Breast epithelium (tissue), 4 donors: ENCODE data around the gene ANO7. TPM values are rescaled to one million over a fixed set of nuclear protein-coding genes. Genes with fewer than 3 reads are reported as not detected.

Experiments used
- DNase-seq, 2 donors: peaks; one replicate each; pipeline ENCODE4 v3.0.0-alpha.2; 2019; ENCODE audit warnings: low spot score in 2 of 2
- H3K27ac ChIP-seq, 2 donors: fragments of 200-600 bp; sonication (generic) in 1 of 2; one replicate each; pipeline ENCODE4 v1.5.1; 2016 to 2019; ENCODE audit warnings: mild to moderate bottlenecking in 1 of 2
- H3K27me3 ChIP-seq, 2 donors: fragments of 200-600 bp; sonication (generic) in 1 of 2; one replicate each; pipeline versions ENCODE4 v1.5.1 to v1.6.0; 2017 to 2019; ENCODE audit warnings: control low read depth in 1 of 2, mild to moderate bottlenecking in 1 of 2
- H3K36me3 ChIP-seq: fragments of 200-600 bp; one replicate; pipeline ENCODE4 v1.5.1; 2019
- H3K4me1 ChIP-seq, 2 donors: fragments of 200-600 bp; sonication (generic); one replicate each; pipeline ENCODE4 v1.5.1; 2016 to 2019; ENCODE audit warnings: control low read depth in 1 of 2
- H3K4me3 ChIP-seq, 3 donors: fragments of 200-600 bp; sonication (generic); 1 replicate in 2 of 3; 2 replicates in 1 of 3; pipeline ENCODE4 v1.5.1; 2016 to 2019; ENCODE audit warnings: mild to moderate bottlenecking in 3 of 3, moderate library complexity in 2 of 3
- H3K9me3 ChIP-seq, 2 donors: fragments of 200-600 bp; sonication (generic) in 1 of 2; one replicate each; pipeline ENCODE4 v1.5.1; 2016 to 2019; ENCODE audit warnings: control low read depth in 1 of 2
- POLR2A ChIP-seq: fragments of 450-650 bp; IDR thresholded peaks from one replicate; pipeline ENCODE4 v1.6.1; 2016; ENCODE audit warnings: antibody characterized with exemption, mild to moderate bottlenecking, moderate library complexity
- POLR2AphosphoS5 ChIP-seq, 3 donors: sonication (generic); formaldehyde crosslinking; IDR thresholded peaks; one replicate each; pipeline ENCODE4 v1.6.1; 2017; ENCODE audit warnings: antibody characterized with exemption in 3 of 3
- intact Hi-C: fragments of 100-400 bp; cut with DNase I; formaldehyde crosslinking; loops from one replicate; pipeline ENCODE4 v1.15.1; 2023; ENCODE audit warnings: low total_unique reads
- total RNA-seq, 3 donors: library from RNA; depleted of rRNA; stranded (reverse); fragments of >200 nt; gene quantifications; one replicate each; pipeline ENCODE4 v1.1.0, GENCODE V29; 2016
- TF ChIP-seq, protein P1 (sequence below), 3 donors: fragments of 450-650 bp; IDR thresholded peaks; one replicate each; pipeline ENCODE4 v1.5.1; 2016 to 2017; ENCODE audit warnings: antibody characterized with exemption in 3 of 3, mild to moderate bottlenecking in 3 of 3, moderate library complexity in 3 of 3

The ANO7 gene
- total RNA-seq, 3 donors from 2014 or later = 0.98 to 1.6 TPM; not detected in 1

DNA sequence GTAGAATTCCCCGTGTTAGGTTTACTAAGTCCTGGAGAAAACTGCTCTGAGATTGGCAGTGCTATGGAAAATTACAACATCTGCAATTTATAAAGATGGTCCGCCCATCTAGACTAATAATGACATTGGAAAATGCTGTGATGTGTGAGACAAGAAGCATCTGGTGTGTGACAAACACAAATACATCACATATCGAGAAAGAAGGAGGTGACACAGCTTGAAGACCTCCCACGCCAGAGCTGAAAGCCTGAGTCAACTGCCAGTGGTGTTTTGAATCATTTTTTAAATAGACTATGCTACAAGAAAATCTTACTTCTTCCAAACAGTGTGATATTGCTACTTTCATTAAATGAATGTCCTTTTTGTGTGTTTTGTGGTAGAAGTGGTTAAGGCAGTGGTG lies 8.6 kb upstream of the ANO7 start:
- H3K9me3 ChIP-seq = no peaks in the 10 kb centered on the region
- TF ChIP-seq, protein P1, sequence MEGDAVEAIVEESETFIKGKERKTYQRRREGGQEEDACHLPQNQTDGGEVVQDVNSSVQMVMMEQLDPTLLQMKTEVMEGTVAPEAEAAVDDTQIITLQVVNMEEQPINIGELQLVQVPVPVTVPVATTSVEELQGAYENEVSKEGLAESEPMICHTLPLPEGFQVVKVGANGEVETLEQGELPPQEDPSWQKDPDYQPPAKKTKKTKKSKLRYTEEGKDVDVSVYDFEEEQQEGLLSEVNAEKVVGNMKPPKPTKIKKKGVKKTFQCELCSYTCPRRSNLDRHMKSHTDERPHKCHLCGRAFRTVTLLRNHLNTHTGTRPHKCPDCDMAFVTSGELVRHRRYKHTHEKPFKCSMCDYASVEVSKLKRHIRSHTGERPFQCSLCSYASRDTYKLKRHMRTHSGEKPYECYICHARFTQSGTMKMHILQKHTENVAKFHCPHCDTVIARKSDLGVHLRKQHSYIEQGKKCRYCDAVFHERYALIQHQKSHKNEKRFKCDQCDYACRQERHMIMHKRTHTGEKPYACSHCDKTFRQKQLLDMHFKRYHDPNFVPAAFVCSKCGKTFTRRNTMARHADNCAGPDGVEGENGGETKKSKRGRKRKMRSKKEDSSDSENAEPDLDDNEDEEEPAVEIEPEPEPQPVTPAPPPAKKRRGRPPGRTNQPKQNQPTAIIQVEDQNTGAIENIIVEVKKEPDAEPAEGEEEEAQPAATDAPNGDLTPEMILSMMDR (IDR thresholded peaks at IDR 0.05) = no peak
- no peak for TF ChIP-seq POLR2A
- TF ChIP-seq POLR2AphosphoS5 (IDR thresholded peaks at IDR 0.05) = no peak
- no peak for DNase-seq
- intact Hi-C loops = no loop called here
- no peaks in the 10 kb centered on the region for H3K4me1 ChIP-seq
- no peak overlapping the region for H3K27ac ChIP-seq
- no peaks in the 10 kb centered on the region for H3K27me3 ChIP-seq
- peaks cover 3% of the 10 kb centered on the region for H3K36me3 ChIP-seq
- no peak overlapping the region for H3K4me3 ChIP-seq

DNA sequence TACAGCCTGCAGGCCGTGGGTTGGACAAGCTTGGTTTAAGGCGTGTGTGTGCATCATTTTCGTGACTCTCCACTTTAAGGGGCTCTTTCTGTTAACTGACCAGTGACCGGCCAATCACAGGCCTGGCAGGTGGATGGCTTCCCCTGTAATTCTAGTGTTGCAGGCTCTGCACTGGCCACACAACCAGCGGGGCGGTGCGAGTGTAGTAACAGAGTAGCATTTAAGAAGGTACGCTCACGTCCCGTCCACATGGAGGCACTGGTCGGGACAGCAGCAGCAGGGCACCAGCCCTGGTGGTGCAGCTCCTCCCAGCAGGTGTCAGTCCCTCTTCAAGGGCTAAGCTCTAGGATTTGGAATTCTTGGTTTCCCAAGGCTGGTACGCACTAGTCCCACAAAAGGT lies 8.0 kb upstream of the ANO7 start:
- no peaks in the 10 kb centered on the region for H3K4me1 ChIP-seq
- no peak overlapping the region for H3K4me3 ChIP-seq
- H3K36me3 ChIP-seq = peaks cover 3% of the 10 kb centered on the region
- TF ChIP-seq POLR2AphosphoS5 (IDR thresholded peaks at IDR 0.05) (no peak), POLR2A (no peak)
- TF ChIP-seq, protein P1 (IDR thresholded peaks at IDR 0.05) = no peak
- H3K27me3 ChIP-seq = no peaks in the 10 kb centered on the region
- no peak for DNase-seq
- intact Hi-C loops = no loop called here
- no peak overlapping the region for H3K27ac ChIP-seq
- H3K9me3 ChIP-seq = no peaks in the 10 kb centered on the region

DNA sequence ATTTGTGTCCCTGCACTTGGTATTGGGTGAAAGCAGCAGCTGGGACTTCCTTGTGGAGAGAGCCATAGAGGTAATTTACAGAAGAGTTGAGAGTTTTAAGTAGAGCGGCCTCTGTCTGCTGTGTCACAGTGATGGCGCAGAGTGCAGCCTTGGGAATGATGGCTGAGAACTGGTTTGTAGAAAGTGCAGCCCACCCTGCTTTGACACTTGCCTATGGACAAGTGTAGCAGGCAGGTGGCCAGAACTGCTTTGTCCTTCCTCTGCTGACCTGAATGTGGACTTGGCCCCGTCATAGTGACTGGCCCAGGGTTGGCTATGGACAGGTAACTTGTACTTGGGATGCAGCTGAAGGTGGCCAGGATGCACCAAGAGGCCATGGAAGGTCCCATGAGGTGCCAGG lies 6.4 kb upstream of the ANO7 start:
- DNase-seq = no peak
- Histone ChIP-seq H3K36me3 (peaks cover 3% of the 10 kb centered on the region), H3K9me3 (no peaks in the 10 kb centered on the region), H3K4me3 (no peak overlapping the region), H3K27ac (no peak overlapping the region), H3K4me1 (no peaks in the 10 kb centered on the region), H3K27me3 (no peaks in the 10 kb centered on the region)
- TF ChIP-seq, protein P1 (IDR thresholded peaks at IDR 0.05) = no peak
- TF ChIP-seq POLR2AphosphoS5 (IDR thresholded peaks at IDR 0.05) (no peak), POLR2A (no peak)
- intact Hi-C loops = no loop called here

DNA sequence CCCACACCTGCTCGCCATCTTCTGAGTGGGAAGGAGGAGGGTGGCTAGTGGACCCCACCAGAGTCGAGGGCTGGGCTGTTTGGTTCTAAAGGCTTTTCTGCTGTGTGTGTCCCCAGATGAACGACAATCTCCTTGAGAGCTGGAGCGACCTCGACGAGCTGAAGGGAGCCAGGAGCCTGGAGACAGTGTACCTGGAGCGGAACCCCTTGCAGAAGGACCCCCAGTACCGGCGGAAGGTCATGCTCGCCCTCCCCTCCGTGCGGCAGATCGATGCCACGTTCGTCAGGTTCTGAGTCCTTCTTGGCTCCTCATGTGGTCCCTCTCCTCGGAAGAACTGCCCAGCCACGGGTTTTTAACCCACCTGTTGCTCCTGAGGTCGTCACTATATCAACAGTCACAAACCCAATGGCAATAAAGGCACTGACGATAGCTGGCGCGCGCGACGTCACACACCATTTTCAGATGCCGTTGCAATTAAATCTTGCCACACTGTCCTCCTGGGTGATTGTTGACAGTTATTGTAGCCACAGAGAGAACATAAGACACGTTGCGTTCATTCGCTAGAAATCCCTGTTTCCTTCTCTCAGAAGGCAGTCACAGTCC lies 5.8 kb upstream of the ANO7 start:
- no peaks in the 10 kb centered on the region for H3K4me1 ChIP-seq
- H3K4me3 ChIP-seq = no peak overlapping the region
- H3K36me3 ChIP-seq = peaks cover 3% of the 10 kb centered on the region
- intact Hi-C loops = no loop called here
- H3K27ac ChIP-seq = no peak overlapping the region
- H3K9me3 ChIP-seq = no peaks in the 10 kb centered on the region
- DNase-seq = no peak
- TF ChIP-seq POLR2AphosphoS5 (IDR thresholded peaks at IDR 0.05) = no peak
- TF ChIP-seq, protein P1 (IDR thresholded peaks at IDR 0.05) = no peak
- TF ChIP-seq POLR2A = no peak
- H3K27me3 ChIP-seq = no peaks in the 10 kb centered on the region

DNA sequence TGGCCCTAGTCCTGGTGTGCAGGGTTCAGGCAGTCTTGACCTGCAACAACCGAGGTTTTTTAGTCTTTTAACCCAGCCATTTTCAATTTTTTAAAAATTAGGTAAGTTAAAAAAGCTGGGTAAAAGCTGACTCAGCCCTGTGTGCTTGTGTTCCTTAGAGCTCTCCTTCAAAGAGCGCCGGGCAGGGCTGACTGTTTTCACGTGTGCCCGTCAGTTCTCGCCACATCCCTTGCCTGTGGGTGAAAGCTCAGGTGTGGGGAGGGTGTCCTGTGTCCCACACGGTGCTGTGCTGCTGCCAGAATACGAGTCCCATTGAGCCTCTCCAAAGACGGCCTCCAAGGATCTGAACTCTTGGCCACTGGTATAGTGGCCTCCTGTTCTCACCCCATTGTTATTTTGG lies 5.3 kb upstream of the ANO7 start:
- H3K4me1 ChIP-seq = no peaks in the 10 kb centered on the region
- no peak overlapping the region for H3K4me3 ChIP-seq
- no peaks in the 10 kb centered on the region for H3K9me3 ChIP-seq
- H3K36me3 ChIP-seq = peaks cover 3% of the 10 kb centered on the region
- intact Hi-C loops = no loop called here
- TF ChIP-seq POLR2AphosphoS5 (IDR thresholded peaks at IDR 0.05) = no peak
- no peaks in the 10 kb centered on the region for H3K27me3 ChIP-seq
- H3K27ac ChIP-seq = no peak overlapping the region
- DNase-seq = no peak

DNA sequence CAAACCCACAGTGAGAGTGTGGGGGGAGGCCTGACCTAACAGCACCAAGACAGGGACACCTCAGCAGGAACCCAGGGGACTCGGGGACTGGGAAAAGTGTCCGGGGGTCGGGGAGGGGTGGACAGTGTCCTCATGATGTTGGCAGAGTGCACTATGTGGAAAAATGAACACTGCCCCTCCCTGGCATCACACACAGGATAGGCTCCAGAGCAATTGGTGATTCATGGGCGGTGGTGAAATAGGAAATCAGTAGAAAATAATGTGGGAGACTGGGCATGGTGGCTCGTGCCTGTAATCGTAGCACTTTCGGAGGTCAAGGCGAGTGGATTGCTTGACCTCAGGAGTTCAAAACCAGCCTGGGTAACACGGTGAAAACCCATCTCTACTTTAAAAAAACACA lies 3.6 kb upstream of the ANO7 start:
- Histone ChIP-seq H3K36me3 (peaks cover 3% of the 10 kb centered on the region), H3K27ac (no peak overlapping the region), H3K27me3 (no peaks in the 10 kb centered on the region), H3K4me3 (no peak overlapping the region), H3K9me3 (no peaks in the 10 kb centered on the region), H3K4me1 (no peaks in the 10 kb centered on the region)
- no peak for DNase-seq
- TF ChIP-seq POLR2AphosphoS5 (IDR thresholded peaks at IDR 0.05) (no peak), POLR2A (no peak)
- TF ChIP-seq, protein P1 (IDR thresholded peaks at IDR 0.05) = no peak
- intact Hi-C loops = no loop called here
